A549 (cell line): ENCODE measurements around the gene LDLRAD4. TPM values are rescaled to one million over a fixed set of nuclear protein-coding genes. Genes with fewer than 3 reads are reported as not detected.

Experiments used
- ATAC-seq, 2 experiments: fragments of 200-7000 bp in 1 of 2; fragments of >200 bp in 1 of 2; cut with Nextera tagmentation in 1 of 2; cut with Tn5 transposase in 1 of 2; 3 replicates each; pipeline versions ENCODE4 v1.8.0 to v1.9.1; 2018 to 2020; ENCODE audit warnings: mild to moderate bottlenecking in 1 of 2, moderate library complexity in 1 of 2
- CTCF ChIA-PET: fragments of 300-600 bp; sonication (Branson Sonifier 250); formaldehyde crosslinking; extraction: SDS; loops from one replicate; lab custom pipeline; 2021; ENCODE audit warnings: antibody characterized with exemption, inconsistent platforms; lab: Yijun Ruan, JAX
- POLR2A ChIA-PET: fragments of 350-600 bp; formaldehyde crosslinking; extraction: SDS; loops from one replicate; lab custom pipeline; 2021; ENCODE audit warnings: antibody characterized with exemption, inconsistent platforms; lab: Yijun Ruan, JAX
- DNase-seq, 2 experiments: peaks; one replicate each; pipeline versions ENCODE4 v3.0.0 to v3.0.0-alpha.2; 2011 to 2016; ENCODE audit warnings: low read depth in 1 of 2, low spot score in 1 of 2
- FAIRE-seq: peaks from 2 replicates; lab custom pipeline; 2011; peaks lifted over from hg19 to GRCh38; lab: Jason Lieb, UNC
- H3K27ac ChIP-seq, 2 experiments: fragments of >200 bp; sonication (Bioruptor Twin); formaldehyde crosslinking; 3 replicates each; pipeline ENCODE4 v1.5.1; 2016 to 2017
- H3K4me1 ChIP-seq: fragments of >200 bp; sonication (Bioruptor Twin); formaldehyde crosslinking; 3 replicates; pipeline ENCODE4 v1.6.1; 2016
- H3K4me2 ChIP-seq: fragments of >200 bp; sonication (Bioruptor Twin); formaldehyde crosslinking; 3 replicates; pipeline ENCODE4 v1.6.1; 2016
- H3K4me3 ChIP-seq: fragments of >200 bp; sonication (Bioruptor Twin); formaldehyde crosslinking; 3 replicates; pipeline ENCODE4 v1.5.1; 2016
- H3K9me3 ChIP-seq: fragments of >200 bp; sonication (Bioruptor Twin); formaldehyde crosslinking; 3 replicates; pipeline ENCODE4 v1.6.1; 2016
- BHLHE40 ChIP-seq: IDR thresholded peaks from 2 replicates; pipeline ENCODE4 v1.6.1; 2012; ENCODE audit warnings: low read depth, low read length, inconsistent platforms
- CHD2 ChIP-seq: fragments of 150-350 bp; IDR thresholded peaks from 2 replicates; pipeline ENCODE4 v1.6.1; 2014; ENCODE audit warnings: low read length; ENCODE audit not compliant: partially characterized antibody
- EP300 ChIP-seq, 2 experiments: fragments of >200 bp; sonication (Bioruptor Twin); formaldehyde crosslinking; IDR thresholded peaks; 2 replicates in 1 of 2; 3 replicates in 1 of 2; pipeline ENCODE4 v1.6.1; 2016 to 2017
- GATA3 ChIP-seq: IDR thresholded peaks from 2 replicates; pipeline ENCODE4 v1.6.1; 2012; ENCODE audit warnings: borderline replicate concordance
- HDAC2 ChIP-seq: fragments of 200-600 bp; sonication (generic); IDR thresholded peaks from 2 replicates; pipeline ENCODE4 v1.6.1; 2016
- HES2 ChIP-seq: fragments of >200 bp; sonication (Bioruptor Twin); formaldehyde crosslinking; IDR thresholded peaks from 2 replicates; pipeline ENCODE4 v1.6.1; 2016
- HEYL ChIP-seq: fragments of 250-450 bp; sonication (Bioruptor Pico); IDR thresholded peaks from 2 replicates; pipeline ENCODE4 v1.8.0; 2021; ENCODE audit warnings: mild to moderate bottlenecking, moderate library complexity
- HOXA7 ChIP-seq: fragments of 250-450 bp; sonication (Bioruptor Pico); IDR thresholded peaks from 2 replicates; pipeline ENCODE4 v1.5.0; 2020; ENCODE audit warnings: mild to moderate bottlenecking, moderate library complexity
- HOXB13 ChIP-seq: fragments of 250-450 bp; sonication (Bioruptor Pico); IDR thresholded peaks from 2 replicates; pipeline ENCODE4 v1.5.0; 2020; ENCODE audit warnings: low read depth, mild to moderate bottlenecking, moderate library complexity
- HOXB5 ChIP-seq: fragments of 250-450 bp; sonication (Bioruptor Pico); IDR thresholded peaks from 2 replicates; pipeline ENCODE4 v1.5.0; 2020; ENCODE audit warnings: mild to moderate bottlenecking, moderate library complexity
- JUNB ChIP-seq: fragments of >200 bp; sonication (Bioruptor Twin); formaldehyde crosslinking; IDR thresholded peaks from 2 replicates; pipeline ENCODE4 v1.6.1; 2016
- KDM1A ChIP-seq: fragments of 200-600 bp; sonication (generic); IDR thresholded peaks from 2 replicates; pipeline ENCODE4 v1.6.1; 2016; ENCODE audit warnings: low read depth, mild to moderate bottlenecking
- MAFK ChIP-seq: fragments of 450-650 bp; IDR thresholded peaks from 2 replicates; pipeline ENCODE4 v1.6.1; 2014; ENCODE audit not compliant: partially characterized antibody
- MAZ ChIP-seq: fragments of 150-350 bp; IDR thresholded peaks from 2 replicates; pipeline ENCODE4 v1.6.1; 2014; ENCODE audit warnings: antibody characterized with exemption, low read depth, low read length, borderline replicate concordance
- NFE2L2 ChIP-seq: fragments of 150-350 bp; conservative IDR thresholded peaks from 2 replicates; pipeline ENCODE4 v1.6.1; 2014; ENCODE audit warnings: low read length
- NPAS2 ChIP-seq: fragments of 250-450 bp; sonication (Bioruptor Pico); IDR thresholded peaks from 2 replicates; pipeline ENCODE4 v1.8.0; 2022; ENCODE audit warnings: mild to moderate bottlenecking, moderate library complexity, borderline replicate concordance
- PHF8 ChIP-seq: fragments of 200-600 bp; sonication (generic); IDR thresholded peaks from 2 replicates; pipeline ENCODE4 v1.6.1; 2016; ENCODE audit warnings: low read depth, mild to moderate bottlenecking, antibody characterized with exemption, moderate library complexity, borderline replicate concordance
- RCOR1 ChIP-seq: fragments of 150-350 bp; IDR thresholded peaks from 2 replicates; pipeline ENCODE4 v1.6.1; 2014; ENCODE audit warnings: antibody characterized with exemption, low read length, low read depth
- REST ChIP-seq: fragments of 200-600 bp; sonication (generic); IDR thresholded peaks from 2 replicates; pipeline ENCODE4 v1.6.1; 2016; ENCODE audit warnings: antibody characterized with exemption, mild to moderate bottlenecking, moderate library complexity
- RFX5 ChIP-seq: fragments of 450-650 bp; IDR thresholded peaks from 2 replicates; pipeline ENCODE4 v1.7.1; 2014; ENCODE audit warnings: antibody characterized with exemption, mild to moderate bottlenecking, moderate library complexity
- TP53 ChIP-seq: fragments of 250-450 bp; sonication (Bioruptor Pico); IDR thresholded peaks from 2 replicates; pipeline ENCODE4 v1.5.0; 2021; ENCODE audit warnings: mild to moderate bottlenecking, moderate library complexity
- ZC3H11A ChIP-seq: fragments of 450-650 bp; IDR thresholded peaks from 2 replicates; pipeline ENCODE4 v1.6.1; 2014; ENCODE audit warnings: antibody characterized with exemption, mild to moderate bottlenecking
- ZFP36 ChIP-seq: fragments of 450-650 bp; IDR thresholded peaks from 2 replicates; pipeline ENCODE4 v1.6.1; 2014; ENCODE audit warnings: borderline replicate concordance; ENCODE audit not compliant: partially characterized antibody
- ZSCAN20 ChIP-seq: fragments of 250-450 bp; sonication (Bioruptor Pico); IDR thresholded peaks from 2 replicates; pipeline ENCODE4 v1.8.0; 2022; ENCODE audit warnings: mild to moderate bottlenecking, moderate library complexity
- WGBS: methylation state at CpG from one replicate; pipeline ENCODE4 v1.1.6; 2017; ENCODE audit errors: missing lambda C conversion rate; 5-methylcytosine and 5-hydroxymethylcytosine counted together
- polyA plus RNA-seq, 4 experiments: library from polyadenylated mRNA; depleted of rRNA in 3 of 4; stranded (reverse); fragments of >200 nt; fragmentation: RNase III in 1 of 4; extraction: RNeasy Plus Mini Kit Qiagen cat#74134 plus additional on column Dnase treatment in 1 of 4; gene quantifications; 2 replicates in 3 of 4; 3 replicates in 1 of 4; pipeline ENCODE4 v1.2.3, GENCODE V29; 2011 to 2017
- TF ChIP-seq, protein P1 (sequence below): IDR thresholded peaks from 2 replicates; pipeline ENCODE4 v1.6.1; 2012; ENCODE audit warnings: low read depth, borderline replicate concordance
- TF ChIP-seq, protein P2 (sequence below): fragments of 250-450 bp; sonication (Bioruptor Pico); IDR thresholded peaks from 2 replicates; pipeline ENCODE4 v1.5.0; 2021; ENCODE audit warnings: mild to moderate bottlenecking, moderate library complexity, borderline replicate concordance

LDLRAD4 gene
- polyA plus RNA-seq, 2 of the 4 experiments (the other 2 are of a cell fraction): 5.2 to 7.6 TPM

- H3K27ac ChIP-seq: no peak overlapping the region
- no peak for FAIRE-seq
- no peak overlapping the region for H3K4me2 ChIP-seq
- CTCF ChIA-PET: no interaction called here
- DNase-seq: no peak
- POLR2A ChIA-PET: no interaction called here
- no peak overlapping the region for H3K4me3 ChIP-seq
- no peaks in the 10 kb centered on the region for H3K4me1 ChIP-seq
- TF ChIP-seq TP53 (CRISPR knock-in tag) (no peak), RFX5 (no peak), HES2 (no peak), MAFK (no peak), BHLHE40 (no peak), HOXB13 (no peak), HDAC2 (no peak), KDM1A (no peak), HOXB5 (CRISPR knock-in tag) (no peak), EP300 (IDR thresholded peaks at IDR 0.05) (no peak), HOXA7 (no peak)
- TF ChIP-seq, protein P1, sequence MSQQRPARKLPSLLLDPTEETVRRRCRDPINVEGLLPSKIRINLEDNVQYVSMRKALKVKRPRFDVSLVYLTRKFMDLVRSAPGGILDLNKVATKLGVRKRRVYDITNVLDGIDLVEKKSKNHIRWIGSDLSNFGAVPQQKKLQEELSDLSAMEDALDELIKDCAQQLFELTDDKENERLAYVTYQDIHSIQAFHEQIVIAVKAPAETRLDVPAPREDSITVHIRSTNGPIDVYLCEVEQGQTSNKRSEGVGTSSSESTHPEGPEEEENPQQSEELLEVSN: no peak
- TF ChIP-seq, protein P2, sequence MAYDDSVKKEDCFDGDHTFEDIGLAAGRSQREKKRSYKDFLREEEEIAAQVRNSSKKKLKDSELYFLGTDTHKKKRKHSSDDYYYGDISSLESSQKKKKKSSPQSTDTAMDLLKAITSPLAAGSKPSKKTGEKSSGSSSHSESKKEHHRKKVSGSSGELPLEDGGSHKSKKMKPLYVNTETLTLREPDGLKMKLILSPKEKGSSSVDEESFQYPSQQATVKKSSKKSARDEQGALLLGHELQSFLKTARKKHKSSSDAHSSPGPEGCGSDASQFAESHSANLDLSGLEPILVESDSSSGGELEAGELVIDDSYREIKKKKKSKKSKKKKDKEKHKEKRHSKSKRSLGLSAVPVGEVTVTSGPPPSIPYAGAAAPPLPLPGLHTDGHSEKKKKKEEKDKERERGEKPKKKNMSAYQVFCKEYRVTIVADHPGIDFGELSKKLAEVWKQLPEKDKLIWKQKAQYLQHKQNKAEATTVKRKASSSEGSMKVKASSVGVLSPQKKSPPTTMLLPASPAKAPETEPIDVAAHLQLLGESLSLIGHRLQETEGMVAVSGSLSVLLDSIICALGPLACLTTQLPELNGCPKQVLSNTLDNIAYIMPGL (CRISPR knock-in tag): no peak
- no peak for ATAC-seq
- H3K9me3 ChIP-seq: no peaks in the 10 kb centered on the region
Observed at GRCh38 chr18:13357289-13357688, 138.7 kb downstream of the LDLRAD4 start.

- ATAC-seq (no peak), DNase-seq (no peak), FAIRE-seq (no peak)
- Histone ChIP-seq H3K27ac (no peak overlapping the region), H3K4me1 (no peaks in the 10 kb centered on the region), H3K9me3 (no peaks in the 10 kb centered on the region), H3K4me3 (no peak overlapping the region), H3K4me2 (no peak overlapping the region)
- POLR2A ChIA-PET: no interaction called here
- CTCF ChIA-PET: interaction anchor here (0.6 kb wide), 1 partner anchor 89 kb away, joined by 4 read pairs; no protein-coding TSS in a partner anchor
- TF ChIP-seq EP300 (IDR thresholded peaks at IDR 0.05): no peak
- no peak for TF ChIP-seq REST
- TF ChIP-seq MAZ: no peak
- no peak for TF ChIP-seq NPAS2 (CRISPR knock-in tag)
- TF ChIP-seq GATA3: no peak
- TF ChIP-seq ZFP36: no peak
- TF ChIP-seq NFE2L2: no peak
- TF ChIP-seq HES2: no peak
- TF ChIP-seq MAFK: no peak
- no peak for TF ChIP-seq HEYL (CRISPR knock-in tag)
- no peak for TF ChIP-seq PHF8
- no peak for TF ChIP-seq CHD2
- no peak for TF ChIP-seq ZSCAN20 (CRISPR knock-in tag)
- TF ChIP-seq, protein P1: no peak
- no peak for TF ChIP-seq BHLHE40
- no peak for TF ChIP-seq JUNB
- TF ChIP-seq ZC3H11A: no peak
- no peak for TF ChIP-seq RCOR1
- WGBS: 57% methylated on average over 2 of the region's 2 CpGs
Observed at GRCh38 chr18:13359210-13359609, 140.7 kb downstream of the LDLRAD4 start.
